GM21737 (cell line): ENCODE data around the gene MICU2.

Source experiments
- ATAC-seq: cut with Tn5 transposase; IDR thresholded peaks from one replicate; pipeline ENCODE4 v1.9.1; 2021; ENCODE audit warnings: mild to moderate bottlenecking, moderate library complexity; ENCODE audit not compliant: unreplicated experiment

The MICU2 gene, protein sequence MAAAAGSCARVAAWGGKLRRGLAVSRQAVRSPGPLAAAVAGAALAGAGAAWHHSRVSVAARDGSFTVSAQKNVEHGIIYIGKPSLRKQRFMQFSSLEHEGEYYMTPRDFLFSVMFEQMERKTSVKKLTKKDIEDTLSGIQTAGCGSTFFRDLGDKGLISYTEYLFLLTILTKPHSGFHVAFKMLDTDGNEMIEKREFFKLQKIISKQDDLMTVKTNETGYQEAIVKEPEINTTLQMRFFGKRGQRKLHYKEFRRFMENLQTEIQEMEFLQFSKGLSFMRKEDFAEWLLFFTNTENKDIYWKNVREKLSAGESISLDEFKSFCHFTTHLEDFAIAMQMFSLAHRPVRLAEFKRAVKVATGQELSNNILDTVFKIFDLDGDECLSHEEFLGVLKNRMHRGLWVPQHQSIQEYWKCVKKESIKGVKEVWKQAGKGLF

DNA sequence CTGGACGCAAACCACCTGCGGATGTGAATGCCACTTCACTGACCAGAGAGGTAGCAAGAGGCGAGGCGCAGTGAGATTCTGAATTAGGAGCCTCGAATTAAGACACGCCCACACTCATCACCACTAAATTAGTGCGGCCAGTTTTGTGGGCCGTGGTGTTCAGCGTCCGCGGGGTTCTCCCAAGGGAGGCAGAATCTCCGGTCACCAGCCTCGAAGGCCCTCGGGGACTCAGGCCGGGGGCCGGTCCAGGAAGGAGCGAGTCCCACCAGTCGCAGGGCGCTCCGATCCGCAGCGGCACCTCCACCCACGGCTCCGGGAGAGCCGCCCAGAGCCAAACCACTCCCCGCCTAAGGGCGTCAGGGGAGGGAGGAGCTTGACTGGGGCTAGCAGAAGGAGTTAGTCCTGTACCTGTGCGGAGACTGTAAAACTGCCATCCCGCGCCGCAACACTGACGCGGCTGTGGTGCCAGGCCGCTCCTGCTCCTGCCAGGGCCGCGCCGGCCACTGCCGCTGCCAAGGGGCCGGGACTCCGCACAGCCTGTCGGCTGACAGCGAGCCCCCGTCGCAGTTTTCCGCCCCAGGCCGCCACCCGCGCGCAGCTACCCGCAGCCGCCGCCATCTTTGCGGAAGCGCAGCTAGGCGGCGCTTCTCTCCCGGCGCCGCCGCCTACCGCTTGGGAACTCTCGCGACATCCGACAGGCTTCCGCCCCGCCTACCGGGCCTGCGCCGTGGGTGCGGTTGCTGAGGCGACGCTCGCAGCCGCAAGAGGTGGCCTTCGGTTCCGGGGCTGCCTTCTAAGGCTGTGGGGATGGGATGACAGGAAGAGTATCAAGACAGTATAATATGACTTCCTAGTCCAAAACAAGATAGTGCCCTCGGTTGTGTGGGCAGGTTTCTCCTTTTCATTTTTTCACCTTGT lies at the start of gene MICU2:
MICU2 (minus strand) TSS at position 640 of the 918 bp plus-strand sequence; CDS start at position 618, 22 bp downstream.
- ATAC-seq: peak; percentile 94

DNA sequence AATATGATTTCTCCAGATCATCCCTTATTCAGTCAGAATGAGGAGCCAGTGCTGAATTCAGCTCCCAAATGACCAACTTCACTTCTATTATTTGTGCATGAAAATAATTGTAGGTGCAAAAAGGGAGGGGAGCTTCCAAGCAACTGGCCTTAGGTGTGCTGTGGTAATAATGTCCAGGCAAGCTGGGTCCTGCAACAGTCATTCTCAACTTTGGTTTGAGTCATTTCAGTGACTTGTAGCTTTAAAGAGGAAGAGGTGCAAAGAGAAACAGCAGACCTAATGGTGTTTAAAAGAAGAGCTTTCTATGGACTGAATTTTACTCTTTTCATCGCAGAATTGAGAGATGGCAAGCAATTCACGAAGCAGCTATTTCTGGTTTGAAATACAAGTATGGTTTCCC lies 37.7 kb upstream of the MICU2 start:
- ATAC-seq: no peak

DNA sequence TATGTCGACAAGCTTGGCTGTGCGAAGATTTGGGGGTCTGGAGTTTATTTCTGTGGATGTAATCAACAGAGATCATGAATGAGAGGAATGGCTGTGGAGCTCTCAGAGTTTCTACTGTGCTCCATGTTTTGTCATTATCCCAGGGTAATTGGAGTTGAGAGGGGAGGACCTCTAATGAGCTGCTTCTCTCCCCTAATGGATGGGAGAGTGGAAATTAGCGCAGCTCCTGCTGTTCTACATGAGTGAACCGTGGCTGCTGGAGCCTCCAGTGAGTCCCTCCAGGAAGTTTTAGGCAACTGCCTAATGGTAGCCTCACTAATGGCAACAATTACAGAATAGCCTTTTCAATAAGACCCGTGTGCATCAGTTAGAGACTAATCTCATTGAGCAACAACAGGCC lies 35.6 kb upstream of the MICU2 start:
- no peak for ATAC-seq

DNA sequence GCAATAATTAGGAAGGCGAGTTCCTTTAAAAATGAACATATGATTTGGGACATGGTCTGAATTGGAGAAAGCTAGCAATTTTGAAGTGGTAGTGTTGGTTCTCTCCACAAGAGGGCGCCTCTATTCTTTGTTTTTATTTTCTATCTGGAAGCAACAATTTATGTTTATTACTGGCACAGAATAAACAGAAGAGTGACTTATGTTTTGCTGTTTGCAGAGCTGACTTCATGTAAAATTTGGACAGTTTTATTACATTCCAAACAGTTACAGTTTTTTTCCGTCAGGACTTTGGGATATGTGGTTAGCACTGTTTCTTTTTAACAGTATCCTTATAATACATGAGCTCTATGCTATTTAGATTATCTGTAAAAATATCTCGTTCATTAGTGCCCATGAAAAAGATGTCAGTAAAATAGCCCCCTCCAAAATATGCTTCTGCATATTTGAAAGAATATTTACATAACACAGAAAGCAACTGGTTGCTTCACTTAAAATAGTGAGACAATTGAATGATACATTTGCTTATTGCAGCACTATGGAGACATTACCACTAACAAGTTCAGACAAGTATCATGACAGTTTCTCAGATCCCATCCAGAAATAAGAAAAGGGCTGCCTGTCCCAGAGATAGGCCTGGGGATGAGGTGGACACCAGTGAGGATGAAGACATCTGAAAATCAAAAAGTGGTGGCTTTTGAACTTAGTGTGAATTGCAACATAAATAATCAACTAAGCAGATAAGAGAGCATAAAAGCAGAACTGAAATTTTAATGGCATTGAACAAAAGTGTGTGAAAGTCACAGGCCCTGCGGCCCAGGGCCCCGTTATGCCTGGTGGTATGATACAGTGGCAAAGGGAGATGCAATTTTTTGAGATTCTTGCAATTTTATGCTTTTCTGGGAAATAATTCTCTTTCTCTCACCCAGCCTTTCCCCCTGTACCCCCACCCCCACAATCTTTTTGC lies 34.6 kb upstream of the MICU2 start:
- no peak for ATAC-seq

DNA sequence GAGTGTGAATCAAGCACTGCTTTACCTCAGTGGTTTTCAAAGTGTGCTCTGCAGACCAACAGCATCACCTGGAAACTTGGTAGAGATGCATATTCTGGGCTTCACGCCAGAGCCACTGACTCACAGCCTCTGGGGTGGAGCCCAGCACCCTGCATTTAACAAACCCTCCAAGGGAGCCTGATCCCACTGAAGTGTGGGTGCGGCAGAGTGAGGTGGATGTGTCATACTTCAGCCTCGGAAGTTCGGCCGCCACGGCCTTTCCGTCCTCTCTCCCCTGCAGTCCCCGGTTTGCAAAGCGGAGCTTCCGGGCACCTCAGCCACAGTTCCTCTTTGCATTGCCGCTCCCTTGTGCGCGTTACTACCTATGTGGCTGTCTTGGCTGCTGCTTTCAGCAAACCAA lies 33.3 kb upstream of the MICU2 start:
- no peak for ATAC-seq

DNA sequence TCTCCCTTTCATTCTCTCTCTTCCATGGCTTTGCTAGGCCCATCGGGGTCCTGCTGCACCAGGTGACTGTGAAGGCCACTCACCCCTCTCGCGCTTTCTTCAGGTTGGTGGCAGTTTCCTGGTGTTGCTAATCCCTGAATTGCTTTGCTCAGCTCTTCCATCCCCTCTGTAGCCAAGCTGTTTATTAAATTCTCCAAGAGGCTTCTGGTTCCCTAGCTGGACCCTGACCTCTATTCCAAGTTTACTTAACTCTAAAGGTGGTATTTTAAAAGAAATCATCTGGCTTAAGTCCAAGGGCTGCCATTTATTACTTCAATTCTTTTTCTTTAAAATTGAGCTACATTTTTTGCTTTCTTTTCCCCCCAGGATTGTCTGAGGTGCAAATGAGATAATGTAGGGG lies 32.7 kb upstream of the MICU2 start:
- ATAC-seq: no peak

DNA sequence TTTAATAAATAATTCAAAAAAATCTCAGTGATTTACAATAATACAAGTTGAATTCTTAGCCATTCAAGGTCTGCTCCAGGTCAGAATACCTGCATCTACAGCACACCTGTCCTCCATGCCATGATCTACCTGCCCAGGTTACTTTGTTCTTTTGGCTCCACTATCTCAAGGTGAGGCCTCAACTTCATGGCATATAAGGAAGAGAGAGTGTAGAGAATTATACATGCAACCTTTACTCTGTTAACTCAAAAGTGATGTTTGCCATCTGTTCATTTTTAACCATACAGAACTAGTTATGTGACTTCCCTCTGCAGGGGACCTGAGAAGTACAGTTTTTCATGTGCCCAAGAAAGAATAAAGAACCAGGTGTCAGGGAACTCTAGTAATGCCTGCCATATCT lies 28.2 kb upstream of the MICU2 start:
- ATAC-seq: no peak

DNA sequence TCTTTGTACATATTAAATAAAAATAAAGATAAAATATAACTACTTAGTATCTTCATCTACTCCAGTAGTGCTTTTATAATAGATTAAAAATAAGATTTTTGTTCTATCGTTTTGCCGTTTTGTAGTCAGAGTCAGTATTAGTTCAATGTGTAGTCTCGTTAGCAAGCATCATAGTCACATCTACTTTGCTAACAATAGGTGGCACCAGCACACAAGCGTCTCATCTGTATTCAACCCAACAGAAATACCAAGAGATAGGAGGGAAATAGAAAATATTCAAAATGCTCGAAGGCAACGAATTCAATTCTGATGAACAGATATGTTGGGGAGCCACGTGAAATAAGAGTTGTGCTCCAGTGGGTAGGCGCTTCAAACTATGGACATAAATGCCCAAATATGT lies 21.4 kb upstream of the MICU2 start:
- ATAC-seq: no peak

DNA sequence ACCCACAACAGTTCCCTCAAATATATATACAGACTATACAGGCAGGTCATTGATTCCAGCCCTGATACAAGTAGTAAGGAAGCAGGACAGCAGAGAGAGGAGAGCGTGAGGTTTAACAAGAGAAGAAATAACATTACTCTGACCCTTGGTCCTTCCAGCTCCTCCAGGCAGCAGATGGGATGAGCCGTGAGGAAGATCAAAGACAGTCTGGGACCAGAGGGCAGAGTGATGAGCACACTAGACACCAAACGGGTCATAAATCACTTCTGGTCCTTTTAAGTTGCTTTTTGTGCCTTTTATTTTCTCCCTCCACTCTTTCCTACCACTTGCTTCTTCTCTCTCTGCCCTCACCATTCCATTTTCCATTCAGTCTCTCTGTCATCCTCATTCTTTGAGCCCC lies 16.9 kb upstream of the MICU2 start:
- no peak for ATAC-seq

DNA sequence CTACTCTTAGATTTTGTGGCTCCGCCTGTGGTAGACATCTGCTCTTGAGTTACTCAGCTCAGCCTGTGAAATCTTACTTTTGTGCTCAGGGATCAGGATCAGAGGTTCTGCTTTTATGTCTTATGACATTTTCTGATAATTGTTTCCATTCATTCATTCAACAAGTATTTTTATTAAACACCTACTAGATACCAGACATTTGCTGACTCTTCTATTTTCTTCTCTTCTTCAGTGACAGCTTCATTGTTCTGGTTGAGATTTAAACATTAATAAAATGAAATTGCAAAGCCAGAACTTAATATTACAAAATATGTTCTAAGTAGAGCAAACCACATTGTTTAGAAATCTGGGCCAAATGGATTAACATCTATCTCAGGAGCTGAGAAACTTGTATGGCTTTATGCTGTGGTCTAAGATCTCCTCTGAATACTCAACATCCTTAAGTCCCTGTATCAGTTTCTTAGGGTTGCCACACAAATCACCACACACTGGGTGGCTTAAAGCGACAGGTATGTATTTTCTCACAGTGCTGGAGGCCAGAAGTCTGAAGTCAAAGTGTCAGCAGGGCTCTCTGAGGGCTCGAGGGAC lies 15.8 kb upstream of the MICU2 start:
- no peak for ATAC-seq

DNA sequence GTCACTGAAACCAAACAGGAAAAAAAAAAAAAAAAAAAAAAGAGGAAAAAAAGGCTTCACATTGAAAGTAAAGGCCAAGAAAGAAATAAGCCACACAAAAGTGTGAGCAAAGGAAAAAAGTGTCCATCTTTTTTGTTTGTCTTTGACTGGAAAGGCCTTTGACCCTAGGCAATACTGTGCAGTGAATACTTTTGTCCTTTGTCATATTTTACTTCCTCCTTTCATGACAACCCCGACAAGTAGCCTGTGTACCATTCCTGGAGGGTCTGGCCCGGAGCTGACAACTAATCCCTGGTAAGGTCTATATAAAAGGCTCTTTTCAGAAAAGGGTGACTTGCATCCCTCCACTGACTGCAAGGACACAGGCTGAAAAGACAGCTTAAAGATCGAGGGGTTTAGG lies 12.9 kb upstream of the MICU2 start:
- ATAC-seq: no peak

DNA sequence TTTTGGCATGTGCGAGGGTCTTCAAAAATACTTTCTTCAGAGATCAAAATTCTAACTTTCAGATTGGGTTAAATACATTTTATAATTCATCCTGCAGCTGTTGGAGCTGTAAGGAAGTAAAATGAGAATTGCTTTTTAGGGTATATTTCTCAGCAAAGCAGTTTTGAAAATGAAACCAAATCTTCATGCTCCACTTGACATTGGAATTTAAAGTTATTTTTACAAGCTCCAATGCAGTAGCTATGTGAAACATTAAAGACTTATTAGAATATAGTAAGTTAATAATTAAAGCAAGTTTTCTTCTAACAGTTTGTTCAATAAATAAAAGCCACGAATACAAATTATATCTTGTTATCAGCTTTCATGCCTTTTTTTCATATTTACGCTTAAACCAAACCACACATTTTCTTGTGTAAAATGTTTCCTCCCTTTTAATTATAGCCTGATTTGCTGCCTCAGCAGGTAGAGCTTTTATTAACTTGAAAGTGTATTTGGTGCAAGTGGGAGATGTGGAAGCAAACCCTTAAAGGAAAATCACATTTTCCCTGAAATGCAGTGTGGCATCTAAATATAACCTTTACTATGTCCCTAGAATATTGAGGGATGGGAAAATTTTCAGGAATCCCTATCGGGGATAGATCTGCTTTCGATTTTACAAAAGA lies 12.4 kb upstream of the MICU2 start:
- no peak for ATAC-seq

DNA sequence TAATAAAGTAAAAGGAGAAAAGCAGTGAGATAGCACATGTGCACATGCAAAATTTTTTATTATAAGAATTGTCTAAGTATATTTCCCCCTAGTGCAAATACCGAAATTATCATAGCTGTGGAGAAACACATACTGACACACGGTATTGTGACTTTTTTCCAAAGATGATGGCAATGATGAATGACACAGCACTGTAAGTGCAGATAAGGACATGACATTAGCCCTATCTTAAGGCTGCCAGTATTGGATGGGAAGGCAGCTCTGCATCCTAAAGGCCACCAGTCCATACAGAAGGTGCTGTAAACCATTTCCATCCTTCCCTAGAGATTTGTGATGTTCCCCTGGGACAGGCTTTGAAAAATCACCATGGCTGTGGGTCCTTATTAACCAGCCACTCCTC lies 11.5 kb upstream of the MICU2 start:
- ATAC-seq: no peak

DNA sequence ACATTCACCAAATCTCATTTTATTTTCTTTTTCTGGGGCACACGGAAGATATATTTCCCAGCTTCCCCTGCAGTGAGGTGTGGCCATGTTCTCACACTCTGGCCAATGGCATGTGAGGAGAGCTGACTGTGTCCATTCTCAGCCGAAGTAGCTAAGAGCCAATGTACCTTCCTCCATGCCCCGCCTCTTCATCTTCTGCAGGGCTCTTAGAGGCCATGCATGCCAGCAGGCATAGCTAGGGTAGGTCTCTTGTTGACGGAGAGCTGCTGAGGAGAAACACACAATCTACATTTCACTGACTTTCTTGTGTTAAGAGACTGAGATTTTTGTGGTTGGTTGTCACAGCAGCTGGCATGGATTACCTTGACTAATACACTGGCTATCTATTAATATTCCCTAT lies 9.8 kb upstream of the MICU2 start:
- no peak for ATAC-seq

DNA sequence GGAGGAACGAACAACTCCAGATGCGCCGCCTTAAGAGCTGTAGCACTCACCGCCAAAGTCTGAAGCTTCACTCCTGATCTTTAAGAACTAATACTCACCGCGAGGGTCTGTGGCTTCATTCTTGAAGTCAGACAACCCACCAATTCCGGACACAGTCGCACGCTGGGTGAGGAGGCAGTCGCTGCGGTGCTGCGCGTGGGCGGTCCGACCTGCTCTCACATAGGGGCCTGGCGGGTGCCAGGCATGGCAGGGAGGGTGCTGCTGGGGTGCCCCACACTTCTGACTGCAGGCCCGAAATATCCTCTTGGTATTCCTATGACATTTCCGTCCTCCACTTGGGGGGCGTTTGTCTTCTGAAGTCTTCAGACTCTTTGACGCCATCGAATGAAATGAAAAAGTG lies 7.4 kb upstream of the MICU2 start:
- no peak for ATAC-seq

DNA sequence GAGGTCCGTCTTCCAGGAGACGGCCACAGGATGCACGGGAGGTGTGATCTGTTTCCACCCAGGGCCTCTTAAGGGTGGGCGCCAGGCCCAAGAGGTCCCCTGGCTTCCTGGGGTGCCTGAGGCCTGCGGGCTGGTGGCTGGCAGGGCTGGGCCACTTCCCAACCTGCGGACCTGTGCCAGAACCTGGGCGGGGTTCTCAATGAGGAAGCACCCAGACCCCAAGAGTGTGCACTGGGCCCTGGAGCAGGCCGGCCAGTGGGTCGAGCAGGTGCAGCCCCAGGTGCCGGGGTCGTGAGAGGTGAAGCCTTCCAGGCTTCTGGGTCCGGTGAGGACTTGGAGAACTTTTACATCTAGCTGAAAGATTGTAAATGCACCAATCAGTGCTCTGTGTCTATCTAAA lies 6.7 kb upstream of the MICU2 start:
- ATAC-seq: no peak

DNA sequence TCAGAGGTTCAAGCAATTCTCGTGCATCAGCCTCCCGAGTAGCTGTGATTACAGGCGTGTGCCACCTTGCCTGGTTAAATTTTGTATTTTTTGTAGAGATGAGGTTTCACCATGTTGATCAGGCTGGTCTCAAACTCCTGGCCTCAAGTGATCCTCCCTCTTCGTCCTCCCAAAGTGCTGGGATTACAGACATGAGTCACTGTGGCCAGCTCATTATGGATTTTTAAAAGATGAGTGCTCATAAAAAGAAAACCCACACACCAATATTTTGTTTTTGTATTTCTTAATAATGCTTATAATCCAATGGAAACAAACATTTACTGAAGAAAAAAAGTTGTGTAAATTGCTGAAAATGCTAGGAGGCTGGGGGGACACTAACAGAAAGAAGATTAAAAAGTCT lies 5.0 kb upstream of the MICU2 start:
- ATAC-seq: no peak

DNA sequence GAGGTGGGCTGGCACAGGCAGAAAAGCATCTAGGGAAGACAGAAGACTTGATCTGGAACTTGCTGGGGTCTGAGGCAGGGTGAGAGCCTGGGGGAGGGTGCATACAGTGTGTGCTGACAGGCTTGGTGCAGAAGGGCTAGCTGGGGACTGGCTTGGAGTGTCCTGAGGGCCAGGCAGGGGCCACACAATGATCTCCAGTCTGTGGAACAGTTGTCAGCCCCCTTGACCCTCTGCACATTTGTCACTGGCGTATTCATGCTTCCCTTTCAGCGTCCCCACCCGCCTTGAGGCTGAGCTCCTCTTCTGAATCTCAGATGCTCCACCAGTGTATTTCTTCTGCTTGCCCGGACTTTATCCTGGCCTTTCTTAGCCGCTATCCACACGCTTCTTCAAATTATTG lies 2.8 kb upstream of the MICU2 start:
- no peak for ATAC-seq

DNA sequence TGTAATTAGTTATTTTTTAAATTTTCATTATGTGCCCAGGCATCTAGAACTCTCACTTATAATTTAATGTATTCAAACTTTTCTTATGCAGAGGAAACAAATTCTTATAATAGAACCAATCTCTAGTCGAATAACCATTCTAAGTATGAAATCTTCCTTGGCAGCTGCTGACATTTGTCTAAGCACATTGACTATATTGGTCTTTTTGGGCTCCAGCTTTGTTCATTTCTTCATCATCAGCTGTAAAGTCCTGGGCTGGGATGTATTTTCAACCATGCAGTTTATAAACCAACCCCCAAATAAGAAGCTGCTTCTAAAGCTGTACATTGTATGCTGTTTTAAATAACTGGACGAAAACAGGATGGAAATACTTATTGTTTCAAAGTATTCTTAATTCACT lies 2.3 kb upstream of the MICU2 start:
- ATAC-seq: no peak

DNA sequence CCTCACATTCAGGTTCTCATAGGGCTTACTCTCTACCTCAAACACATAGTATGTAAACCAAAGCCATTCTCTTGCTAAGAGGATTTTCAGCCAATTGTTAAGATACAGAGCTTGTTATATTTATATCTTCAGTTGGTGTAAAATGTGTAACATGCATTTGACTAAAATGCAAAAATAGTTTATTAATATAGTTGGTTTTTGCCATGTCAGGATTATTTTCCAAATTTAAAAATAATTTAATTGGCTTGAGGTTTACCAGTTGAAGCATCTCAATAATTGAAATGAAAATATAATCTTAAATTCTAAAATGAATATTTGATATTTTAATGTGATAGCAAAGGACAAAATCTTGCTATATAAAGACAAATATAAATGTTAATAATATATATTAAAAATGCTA lies 7.2 kb downstream of the MICU2 start:
- no peak for ATAC-seq
